GM19395 (cell line): ENCODE data around the gene MTRR.
"Not testable (repeated sequence)": the region's sequence is repeated elsewhere in the genome, so short reads cannot be mapped to it uniquely, and the experiment has no call there.

Experiments used
- ATAC-seq: cut with Tn5 transposase; IDR thresholded peaks from one replicate; pipeline ENCODE4 v1.9.1; 2021; ENCODE audit warnings: mild to moderate bottlenecking, moderate library complexity; ENCODE audit not compliant: unreplicated experiment

Gene MTRR

GRCh38 chr5:7894439-7894838 lies 25.5 kb downstream of the MTRR start:
- peak; percentile 13 for ATAC-seq

GRCh38 chr5:7894860-7895259 lies 25.9 kb downstream of the MTRR start:
- ATAC-seq = peak; percentile 99

GRCh38 chr5:7897014-7897600 lies 28.2 kb downstream of the MTRR start:
- ATAC-seq = peak; percentile 41

- ATAC-seq = no peak
These were observed 33.3 kb downstream of the MTRR start for GRCh38 chr5:7902201-7902600.

GRCh38 chr5:7902666-7903625 lies 34.0 kb downstream of the MTRR start:
- ATAC-seq = no peak

GRCh38 chr5:7904170-7904569 lies 35.2 kb downstream of the MTRR start:
- ATAC-seq = no peak

GRCh38 chr5:7907612-7908011 lies 38.7 kb downstream of the MTRR start:
- no peak for ATAC-seq

GRCh38 chr5:7908317-7908716 lies 39.4 kb downstream of the MTRR start:
- no peak for ATAC-seq

GRCh38 chr5:7910738-7911428 lies 41.9 kb downstream of the MTRR start:
- ATAC-seq = peak; percentile 80

- ATAC-seq = not testable (repeated sequence)
These were observed 42.5 kb downstream of the MTRR start for GRCh38 chr5:7911429-7911771.

- no peak for ATAC-seq
These were observed 47.3 kb downstream of the MTRR start for GRCh38 chr5:7916171-7916804.

- ATAC-seq = no peak
These were observed 48.5 kb downstream of the MTRR start for GRCh38 chr5:7917130-7918123.

GRCh38 chr5:7925961-7926695 lies 57.2 kb downstream of the MTRR start:
- no peak for ATAC-seq

- ATAC-seq = no peak
These were observed 57.8 kb downstream of the MTRR start for GRCh38 chr5:7926720-7927119.

GRCh38 chr5:7927466-7928375 lies 58.8 kb downstream of the MTRR start:
- peak; percentile 92 for ATAC-seq

- no peak for ATAC-seq
These were observed 61.1 kb downstream of the MTRR start for GRCh38 chr5:7930011-7930410.

GRCh38 chr5:7941692-7942091 lies 72.7 kb downstream of the MTRR start:
- no peak for ATAC-seq

GRCh38 chr5:7947301-7947700 lies 78.4 kb downstream of the MTRR start:
- no peak for ATAC-seq
